ENCODE data around the gene ATF7. TPM values are rescaled to one million over a fixed set of nuclear protein-coding genes. Genes with fewer than 3 reads are reported as not detected.

The ATF7 gene
- total RNA-seq, 1 donor from 2014 or later = 42.2 TPM

DNA sequence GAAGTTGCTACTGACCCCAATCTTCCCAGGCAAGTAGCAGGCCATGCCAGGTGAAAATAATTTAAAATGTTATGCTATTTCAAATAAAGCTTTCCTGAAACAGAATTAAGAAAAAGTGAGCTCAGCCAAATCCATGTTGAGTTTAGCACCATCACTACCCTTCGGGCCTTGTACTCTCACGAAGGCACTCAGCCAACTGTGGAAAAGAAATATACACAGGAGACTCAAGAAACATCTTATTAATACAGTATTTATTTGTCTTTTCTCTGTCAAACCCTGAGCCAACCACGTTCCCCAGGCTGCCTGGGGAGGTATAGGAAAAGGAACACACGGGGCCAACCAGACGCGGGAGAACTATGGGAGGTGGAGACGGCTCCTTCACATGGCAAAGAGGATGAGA lies 38.8 kb upstream of the ATF7 start:
- DNase-seq (ENCODE audit: extremely low spot score, unreplicated experiment) = no peak
- no peak overlapping the region for H3K4me3 Mint-ChIP-seq
- peaks cover 4% of the 10 kb centered on the region for H3K4me1 Mint-ChIP-seq (ENCODE audit: unreplicated experiment)
- no peaks in the 10 kb centered on the region for H3K9me3 Mint-ChIP-seq
- TF ChIP-seq, protein P1, sequence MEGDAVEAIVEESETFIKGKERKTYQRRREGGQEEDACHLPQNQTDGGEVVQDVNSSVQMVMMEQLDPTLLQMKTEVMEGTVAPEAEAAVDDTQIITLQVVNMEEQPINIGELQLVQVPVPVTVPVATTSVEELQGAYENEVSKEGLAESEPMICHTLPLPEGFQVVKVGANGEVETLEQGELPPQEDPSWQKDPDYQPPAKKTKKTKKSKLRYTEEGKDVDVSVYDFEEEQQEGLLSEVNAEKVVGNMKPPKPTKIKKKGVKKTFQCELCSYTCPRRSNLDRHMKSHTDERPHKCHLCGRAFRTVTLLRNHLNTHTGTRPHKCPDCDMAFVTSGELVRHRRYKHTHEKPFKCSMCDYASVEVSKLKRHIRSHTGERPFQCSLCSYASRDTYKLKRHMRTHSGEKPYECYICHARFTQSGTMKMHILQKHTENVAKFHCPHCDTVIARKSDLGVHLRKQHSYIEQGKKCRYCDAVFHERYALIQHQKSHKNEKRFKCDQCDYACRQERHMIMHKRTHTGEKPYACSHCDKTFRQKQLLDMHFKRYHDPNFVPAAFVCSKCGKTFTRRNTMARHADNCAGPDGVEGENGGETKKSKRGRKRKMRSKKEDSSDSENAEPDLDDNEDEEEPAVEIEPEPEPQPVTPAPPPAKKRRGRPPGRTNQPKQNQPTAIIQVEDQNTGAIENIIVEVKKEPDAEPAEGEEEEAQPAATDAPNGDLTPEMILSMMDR (conservative IDR thresholded peaks at IDR 0.05) = no peak
- peaks cover 36% of the 10 kb centered on the region for H3K36me3 Mint-ChIP-seq
- H3K27me3 Mint-ChIP-seq = no peaks in the 10 kb centered on the region
- H3K27ac Mint-ChIP-seq = no peak overlapping the region

DNA sequence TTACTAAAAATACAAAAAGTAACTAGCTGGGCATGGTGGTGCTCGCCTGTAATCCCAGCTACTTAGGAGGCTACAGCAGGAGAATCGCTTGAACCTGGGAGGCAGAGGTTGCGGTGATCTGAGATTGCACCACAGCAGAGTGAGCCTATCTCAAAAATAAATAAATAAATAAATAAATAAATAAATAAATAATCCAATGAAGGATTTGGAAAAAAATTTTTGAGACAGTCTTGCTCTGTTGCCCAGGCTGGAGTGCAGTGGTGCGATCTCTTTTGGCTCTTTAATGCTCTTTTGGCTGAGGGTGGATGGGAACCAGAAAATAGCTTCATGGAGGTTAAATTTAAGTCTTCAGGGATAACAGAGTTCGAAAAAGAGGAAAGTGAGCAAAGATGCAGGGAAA lies 38.0 kb upstream of the ATF7 start:
- TF ChIP-seq, protein P1 (conservative IDR thresholded peaks at IDR 0.05) = no peak
- Mint-ChIP-seq H3K27ac (no peak overlapping the region), H3K36me3 (peaks cover 29% of the 10 kb centered on the region)

DNA sequence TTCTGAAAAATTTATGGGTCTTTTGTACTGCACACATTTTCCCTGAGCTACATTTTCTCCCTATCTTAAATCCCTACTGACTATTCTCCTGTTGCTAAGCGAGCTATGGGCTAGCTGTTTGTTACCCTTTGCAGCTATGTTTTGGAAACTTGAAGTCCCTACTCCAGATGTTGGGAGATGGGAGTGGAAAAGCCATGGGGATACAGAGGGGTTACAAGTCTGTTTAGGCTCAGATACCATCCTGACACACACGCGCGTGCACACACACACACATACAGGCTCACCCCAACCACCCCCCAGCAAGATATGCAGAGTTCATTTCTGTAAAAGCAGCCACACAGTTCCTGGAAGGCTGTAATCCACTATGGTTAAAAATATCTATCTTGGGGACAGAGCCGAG lies 33.9 kb upstream of the ATF7 start:
- Mint-ChIP-seq H3K36me3 (peaks cover 15% of the 10 kb centered on the region), H3K4me3 (peak overlapping the region; percentile 12), H3K4me1 (ENCODE audit: unreplicated experiment) (peaks cover 26% of the 10 kb centered on the region), H3K9me3 (no peaks in the 10 kb centered on the region), H3K27me3 (no peaks in the 10 kb centered on the region), H3K27ac (peak overlapping the region; percentile 86)
- no peak for DNase-seq (ENCODE audit: extremely low spot score, unreplicated experiment)
- TF ChIP-seq, protein P1 (conservative IDR thresholded peaks at IDR 0.05) = no peak

More for the DNA sequence above, 38.0 kb upstream of the ATF7 start:
- peaks cover 9% of the 10 kb centered on the region for H3K4me1 Mint-ChIP-seq (ENCODE audit: unreplicated experiment)
- H3K9me3 Mint-ChIP-seq = no peaks in the 10 kb centered on the region
- H3K27me3 Mint-ChIP-seq = no peaks in the 10 kb centered on the region
- no peak for DNase-seq (ENCODE audit: extremely low spot score, unreplicated experiment)
- H3K4me3 Mint-ChIP-seq = no peak overlapping the region

DNA sequence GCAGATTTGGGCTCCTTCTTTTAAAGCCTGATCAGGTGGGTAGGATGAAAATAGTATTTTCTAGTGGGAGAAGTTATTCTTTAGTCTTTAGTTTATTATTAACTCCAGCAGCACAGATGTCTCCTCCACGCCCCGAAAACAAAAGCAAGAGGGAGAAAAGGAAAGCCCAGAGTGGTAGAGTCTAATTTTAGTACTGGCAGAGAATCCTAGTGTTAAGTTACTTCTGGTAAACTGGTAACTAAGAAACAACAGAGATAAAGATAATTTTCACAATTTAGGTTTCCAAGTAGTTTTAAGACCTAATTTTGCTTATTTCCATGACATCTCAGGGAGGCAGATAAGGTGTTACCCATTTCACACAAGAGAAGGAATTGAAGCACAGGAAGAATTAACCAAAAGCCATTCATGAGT lies 33.4 kb upstream of the ATF7 start:
- no peaks in the 10 kb centered on the region for H3K9me3 Mint-ChIP-seq
- H3K4me3 Mint-ChIP-seq = peak overlapping the region; percentile 37
- peaks cover 26% of the 10 kb centered on the region for H3K4me1 Mint-ChIP-seq (ENCODE audit: unreplicated experiment)
- peak overlapping the region; percentile 86 for H3K27ac Mint-ChIP-seq
- DNase-seq (ENCODE audit: extremely low spot score, unreplicated experiment) = no peak
- peaks cover 10% of the 10 kb centered on the region for H3K36me3 Mint-ChIP-seq
- H3K27me3 Mint-ChIP-seq = no peaks in the 10 kb centered on the region
- TF ChIP-seq, protein P1 (conservative IDR thresholded peaks at IDR 0.05) = no peak

DNA sequence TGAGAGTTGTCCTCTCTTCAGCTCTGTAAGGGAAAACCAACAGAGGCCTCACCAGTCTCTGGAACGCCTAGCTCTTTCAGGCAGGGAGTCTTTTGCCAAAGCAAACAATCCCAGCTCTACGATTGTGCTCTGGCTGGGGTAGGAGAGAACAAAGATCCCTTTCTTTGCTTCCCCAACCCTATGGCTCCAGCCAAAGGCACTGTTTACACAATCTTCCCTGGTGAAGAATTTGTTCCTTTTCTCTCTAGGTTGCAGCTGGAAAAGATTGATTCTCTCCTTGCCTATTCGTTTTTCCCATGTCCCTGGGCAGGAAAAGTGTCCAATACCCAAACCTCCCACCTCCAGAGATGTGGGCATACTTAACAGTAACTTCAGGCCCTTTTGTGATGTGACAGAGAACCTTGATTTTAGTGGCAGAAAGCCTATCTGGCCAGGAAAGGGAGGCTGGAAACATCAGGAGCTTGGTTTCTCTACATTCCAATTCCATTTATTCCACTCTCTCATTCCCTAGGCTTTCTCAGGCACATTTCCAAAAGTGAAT lies 32.9 kb upstream of the ATF7 start:
- peaks cover 26% of the 10 kb centered on the region for H3K4me1 Mint-ChIP-seq (ENCODE audit: unreplicated experiment)
- no peaks in the 10 kb centered on the region for H3K9me3 Mint-ChIP-seq
- TF ChIP-seq, protein P1 (conservative IDR thresholded peaks at IDR 0.05) = no peak
- peak overlapping the region; percentile 86 for H3K27ac Mint-ChIP-seq
- peaks cover 6% of the 10 kb centered on the region for H3K36me3 Mint-ChIP-seq
- peak overlapping the region; percentile 37 for H3K4me3 Mint-ChIP-seq
- no peaks in the 10 kb centered on the region for H3K27me3 Mint-ChIP-seq
- no peak for DNase-seq (ENCODE audit: extremely low spot score, unreplicated experiment)

DNA sequence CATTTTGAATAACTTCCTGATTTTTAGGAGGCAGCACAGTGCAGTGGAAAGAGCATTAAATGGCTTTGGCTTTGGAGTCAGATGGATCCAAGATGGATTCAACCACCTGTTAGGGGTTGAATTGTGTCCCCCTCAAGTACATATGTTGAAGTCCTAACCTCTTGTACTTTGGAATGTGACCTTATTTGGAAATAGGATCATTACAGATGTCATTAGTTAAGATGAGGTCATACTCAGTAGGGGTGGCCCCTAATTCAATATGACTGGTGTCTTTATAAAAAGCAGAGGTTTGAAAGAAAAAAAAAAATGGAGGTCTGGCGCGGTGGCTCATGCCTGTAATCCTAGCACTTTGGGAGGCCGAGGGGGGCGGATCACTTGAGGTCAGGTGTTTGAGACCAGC lies 30.9 kb upstream of the ATF7 start:
- DNase-seq (ENCODE audit: extremely low spot score, unreplicated experiment) = no peak
- H3K4me3 Mint-ChIP-seq = no peak overlapping the region
- no peaks in the 10 kb centered on the region for H3K36me3 Mint-ChIP-seq
- H3K9me3 Mint-ChIP-seq = no peaks in the 10 kb centered on the region
- H3K27me3 Mint-ChIP-seq = no peaks in the 10 kb centered on the region
- H3K4me1 Mint-ChIP-seq (ENCODE audit: unreplicated experiment) = peaks cover 26% of the 10 kb centered on the region
- TF ChIP-seq, protein P1 (conservative IDR thresholded peaks at IDR 0.05) = no peak
- no peak overlapping the region for H3K27ac Mint-ChIP-seq
